ENCODE results near the gene AIFM2. TPM values are rescaled to one million over a fixed set of nuclear protein-coding genes. Genes with fewer than 3 reads are reported as not detected.
"Not testable (repeated sequence)": the region's sequence is repeated elsewhere in the genome, so short reads cannot be mapped to it uniquely, and the experiment has no call there.

Gene AIFM2
- total RNA-seq, 4 donors from 2014 or later = 22.0 to 38.3 (median 31.1) TPM

DNA sequence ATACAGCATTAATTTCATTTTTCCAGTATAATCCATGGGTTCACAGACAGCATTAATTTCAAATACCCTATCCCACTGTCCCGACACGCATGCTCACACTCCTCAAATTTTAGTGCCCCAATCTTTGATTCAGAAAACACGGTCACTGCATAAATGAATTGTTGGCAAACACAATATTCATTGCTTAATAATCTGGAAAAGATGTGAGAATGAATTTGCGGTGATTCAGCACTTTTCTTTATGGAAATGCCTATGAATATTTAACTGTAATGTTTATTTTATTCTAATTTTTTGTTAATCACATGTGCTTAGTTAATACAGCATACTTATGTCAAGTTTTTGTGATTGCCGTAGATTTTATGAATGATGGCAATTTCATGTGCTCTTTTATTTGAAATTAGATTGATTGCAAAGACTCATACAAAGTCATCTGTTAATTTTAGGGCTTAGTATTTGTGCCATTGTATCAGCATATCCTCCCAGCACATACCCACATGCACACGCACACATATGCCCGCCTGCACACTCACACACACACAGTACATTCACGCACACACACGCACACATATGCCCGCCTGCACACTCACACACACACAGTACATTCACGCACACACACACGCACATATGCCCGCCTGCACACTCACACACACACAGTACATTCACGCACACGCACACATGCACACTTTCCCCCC lies 44.9 kb downstream of the AIFM2 start:
- H3K36me3 ChIP-seq = no peaks in the 10 kb centered on the region
- H3K27me3 ChIP-seq = no peaks in the 10 kb centered on the region
- intact Hi-C loops (cut with DNase I) = no loop called here
- WGBS, 2 donors = 86 to 93% methylated on average over 15 of the region's 15 CpGs
- no peaks in the 10 kb centered on the region for H3K4me1 ChIP-seq
- H3K27ac ChIP-seq = no peak overlapping the region
- TF ChIP-seq CTCF (IDR thresholded peaks at IDR 0.05) = no peak
- no peak for DNase-seq
- H3K4me3 ChIP-seq (replicated peaks in 1 of 3) = no peak overlapping the region
- H3K9me3 ChIP-seq = no peaks in the 10 kb centered on the region

- 91 to 95% methylated on average over 3 of the region's 3 CpGs for WGBS, 2 donors
These were observed 46.5 kb downstream of the AIFM2 start for GRCh38 chr10:70085975-70086613.

GRCh38 chr10:70084189-70084588 lies 48.4 kb downstream of the AIFM2 start:
- no peak for TF ChIP-seq POLR2A (IDR thresholded peaks at IDR 0.05)
- TF ChIP-seq CTCF (IDR thresholded peaks at IDR 0.05) = no peak
- DNase-seq = no peak
- no peak overlapping the region for H3K27ac ChIP-seq
- WGBS, 2 donors = 92 to 93% methylated on average over 6 of the region's 6 CpGs
- H3K36me3 ChIP-seq = no peaks in the 10 kb centered on the region
- H3K4me1 ChIP-seq = no peaks in the 10 kb centered on the region
- no peaks in the 10 kb centered on the region for H3K27me3 ChIP-seq
- no peak overlapping the region for H3K4me3 ChIP-seq (replicated peaks in 1 of 3)
- intact Hi-C loops (cut with DNase I) = no loop called here
- H3K9me3 ChIP-seq = no peaks in the 10 kb centered on the region

More at GRCh38 chr10:70085975-70086613, 46.5 kb downstream of the AIFM2 start:
- no peaks in the 10 kb centered on the region for H3K9me3 ChIP-seq
- H3K4me3 ChIP-seq (replicated peaks in 1 of 3) = no peak overlapping the region
- no peak for DNase-seq
- no peak overlapping the region for H3K27ac ChIP-seq
- no peaks in the 10 kb centered on the region for H3K36me3 ChIP-seq
- intact Hi-C loops (cut with DNase I) = no loop called here
- no peaks in the 10 kb centered on the region for H3K4me1 ChIP-seq
- no peaks in the 10 kb centered on the region for H3K27me3 ChIP-seq
- TF ChIP-seq POLR2A (IDR thresholded peaks at IDR 0.05) (no peak), CTCF (IDR thresholded peaks at IDR 0.05) (no peak)

DNA sequence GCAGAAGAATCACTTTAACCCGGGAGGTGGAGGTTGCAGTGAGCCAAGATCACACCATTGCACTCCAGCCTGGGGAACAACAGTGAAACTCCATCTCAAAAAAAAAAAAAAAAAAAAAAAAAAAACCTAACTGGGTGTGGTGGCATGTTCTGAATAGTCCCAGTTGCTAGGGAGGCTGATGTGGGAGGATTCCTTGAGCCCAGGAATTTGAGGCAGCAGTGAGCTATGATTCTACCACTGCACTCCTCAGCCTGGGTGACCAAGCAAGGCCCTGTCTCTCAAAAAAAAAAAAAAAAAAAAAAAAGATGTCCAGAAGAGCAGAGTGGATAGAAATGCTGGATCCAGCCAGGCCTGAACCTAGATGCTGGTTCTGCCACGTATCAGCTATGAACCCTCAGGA lies 51.8 kb downstream of the AIFM2 start:
- DNase-seq; intact Hi-C loops (cut with DNase I); H3K27me3 ChIP-seq; H3K9me3 ChIP-seq; H3K4me1 ChIP-seq; H3K36me3 ChIP-seq; H3K4me3 ChIP-seq (replicated peaks in 1 of 3); H3K27ac ChIP-seq: not testable (repeated sequence)
- WGBS, 2 donors = 95 to 97% methylated on average over 2 of the region's 2 CpGs

DNA sequence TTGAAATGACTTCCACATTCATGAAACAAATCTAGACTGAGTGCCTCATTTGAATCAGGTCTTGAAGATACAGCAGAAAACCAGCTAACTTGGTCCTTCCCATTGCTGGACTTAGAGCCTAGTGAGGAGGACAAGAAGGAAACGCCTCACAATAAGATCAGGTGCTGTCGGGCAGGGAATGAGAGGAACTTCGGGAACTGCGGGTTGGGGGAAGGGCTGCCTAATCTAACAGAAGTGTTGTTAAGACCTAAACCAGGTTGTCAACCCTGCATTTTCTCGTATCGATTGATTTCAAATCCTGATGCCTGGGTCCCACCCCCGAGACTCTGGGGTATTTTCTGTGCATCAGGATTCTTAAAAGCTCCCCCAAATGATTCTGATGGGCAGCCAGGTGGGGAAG lies 53.7 kb downstream of the AIFM2 start:
- no peak overlapping the region for H3K27ac ChIP-seq
- H3K36me3 ChIP-seq = no peaks in the 10 kb centered on the region
- H3K9me3 ChIP-seq = no peaks in the 10 kb centered on the region
- WGBS, 2 donors = 85 to 86% methylated on average over 7 of the region's 7 CpGs
- no peak overlapping the region for H3K4me3 ChIP-seq (replicated peaks in 1 of 3)
- no peaks in the 10 kb centered on the region for H3K27me3 ChIP-seq
- TF ChIP-seq POLR2A (IDR thresholded peaks at IDR 0.05) (no peak), CTCF (IDR thresholded peaks at IDR 0.05) (no peak)
- intact Hi-C loops (cut with DNase I) = no loop called here
- DNase-seq = no peak
- no peaks in the 10 kb centered on the region for H3K4me1 ChIP-seq

All from thyroid gland (tissue), 4 donors.